Epidermal melanocyte (primary cell): ENCODE data around the gene NRN1L.
A peak's percentile ranks its signal among the peaks of the same experiment; 100 is the strongest.

Experiments
- DNase-seq: peaks from one replicate; pipeline ENCODE4 v3.0.0; 2011; ENCODE audit warnings: low spot score; ENCODE audit not compliant: insufficient read length

Gene NRN1L

DNA sequence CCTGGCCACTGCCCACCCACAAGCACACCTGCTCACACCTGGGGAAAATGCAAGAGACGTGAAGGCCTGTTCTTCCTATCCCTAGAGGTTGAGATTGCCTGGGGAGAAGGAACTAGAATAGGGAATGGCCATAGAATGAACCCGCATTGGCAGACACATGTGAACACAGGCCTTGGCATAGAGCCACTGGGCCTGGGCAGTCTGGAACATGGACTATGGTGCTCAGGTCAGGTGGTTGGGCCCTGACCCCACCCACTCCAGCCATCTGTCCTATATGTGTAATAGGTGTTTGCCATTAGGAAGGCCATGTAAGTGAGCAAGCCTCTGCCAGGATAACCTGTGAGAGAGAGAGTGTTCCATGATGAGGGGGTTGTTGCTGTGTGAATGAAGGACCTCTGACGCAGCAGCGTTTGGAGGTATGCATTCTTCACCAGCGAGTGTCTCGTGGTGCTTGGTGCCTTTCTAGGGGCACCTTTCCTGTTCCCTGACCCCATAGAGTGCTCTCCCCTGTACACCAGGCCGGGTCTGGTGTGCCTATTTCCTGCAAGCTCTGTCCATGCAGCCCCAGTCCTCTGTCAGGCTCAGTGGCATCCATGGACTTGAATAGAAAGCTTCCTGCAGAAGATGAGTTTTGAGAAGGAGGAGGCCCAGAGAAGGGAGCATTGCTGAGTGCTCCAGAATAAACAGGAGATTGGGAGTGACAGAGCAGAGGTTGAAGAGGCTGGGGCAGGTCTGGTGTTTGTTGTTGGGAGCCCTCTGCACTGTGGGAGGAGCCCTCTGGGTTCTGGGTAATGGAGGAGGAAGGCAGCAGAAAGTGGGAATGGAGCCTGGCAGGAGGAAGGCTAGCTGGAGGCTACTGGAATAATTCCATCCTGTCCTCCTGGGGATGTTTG lies 31.4 kb downstream of the NRN1L start:
- DNase-seq = no peak

GRCh38 chr16:67917140-67917851 lies 32.6 kb downstream of the NRN1L start:
- DNase-seq = no peak

- no peak for DNase-seq
Measured at GRCh38 chr16:67917852-67918236, 33.2 kb downstream of the NRN1L start.

- no peak for DNase-seq
Measured at GRCh38 chr16:67919622-67920221, 35.0 kb downstream of the NRN1L start.

GRCh38 chr16:67922221-67922620 lies 37.5 kb downstream of the NRN1L start:
- DNase-seq = no peak

DNA sequence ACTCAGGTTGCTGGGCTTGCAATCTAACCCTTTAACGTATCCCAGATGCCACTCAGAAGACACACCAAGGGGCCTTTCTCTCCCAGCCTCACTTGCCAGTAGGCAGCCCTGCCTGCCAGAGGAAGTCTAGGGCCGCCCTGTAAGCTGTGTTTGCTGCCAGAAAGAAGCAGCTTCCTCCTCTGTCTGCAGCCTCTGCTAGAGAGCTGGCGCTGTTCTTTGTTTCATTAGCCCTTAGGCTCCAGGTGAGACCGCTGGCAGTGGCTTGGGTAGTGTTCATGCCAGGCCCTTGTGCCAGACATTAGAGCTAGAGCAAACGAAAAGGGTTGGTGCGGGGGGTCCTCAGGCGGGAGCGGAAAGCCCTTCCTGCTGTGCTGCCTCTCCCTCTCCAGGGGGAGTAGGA lies 38.1 kb downstream of the NRN1L start:
- DNase-seq = no peak

- DNase-seq = no peak
Measured at GRCh38 chr16:67923414-67924116, 38.9 kb downstream of the NRN1L start.

DNA sequence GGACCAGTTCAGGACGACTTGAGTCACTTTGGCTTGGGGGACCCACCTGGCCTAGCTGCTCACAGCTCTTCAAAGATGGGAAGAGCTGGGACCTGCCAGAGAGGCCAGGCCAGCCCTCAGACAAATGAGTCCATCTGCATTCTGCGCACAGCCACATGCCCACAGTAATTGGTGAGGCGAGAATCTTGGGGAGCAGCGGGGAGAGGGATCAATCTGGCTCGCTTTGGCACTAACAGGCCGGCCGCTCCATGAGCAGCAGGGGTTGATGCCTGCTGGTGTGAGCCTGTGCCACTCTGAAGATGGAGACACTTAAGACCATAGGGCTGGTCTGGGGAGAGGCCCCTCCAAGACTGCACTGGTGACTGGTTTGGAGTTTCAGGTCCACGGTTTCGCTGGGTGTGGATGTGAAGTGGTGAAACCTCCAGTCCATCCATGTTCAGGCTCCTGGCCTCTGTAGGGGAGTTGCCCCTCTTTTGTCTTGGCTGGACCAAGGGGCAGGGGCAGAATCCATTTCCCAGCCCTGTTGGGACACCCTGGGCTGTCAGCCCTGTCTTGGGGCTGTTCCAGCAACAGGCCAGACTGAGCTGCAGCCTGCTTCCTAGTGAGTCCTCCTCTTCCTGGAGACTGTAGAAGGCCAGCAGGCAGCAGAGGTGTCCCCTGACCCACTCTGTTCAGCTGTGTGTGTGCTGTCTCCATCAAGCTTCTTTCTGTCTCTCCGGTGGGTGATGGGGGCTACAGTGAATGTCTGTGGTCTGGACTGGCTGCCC lies 39.6 kb downstream of the NRN1L start:
- DNase-seq = no peak

GRCh38 chr16:67926181-67926750 lies 41.6 kb downstream of the NRN1L start:
- no peak for DNase-seq

DNA sequence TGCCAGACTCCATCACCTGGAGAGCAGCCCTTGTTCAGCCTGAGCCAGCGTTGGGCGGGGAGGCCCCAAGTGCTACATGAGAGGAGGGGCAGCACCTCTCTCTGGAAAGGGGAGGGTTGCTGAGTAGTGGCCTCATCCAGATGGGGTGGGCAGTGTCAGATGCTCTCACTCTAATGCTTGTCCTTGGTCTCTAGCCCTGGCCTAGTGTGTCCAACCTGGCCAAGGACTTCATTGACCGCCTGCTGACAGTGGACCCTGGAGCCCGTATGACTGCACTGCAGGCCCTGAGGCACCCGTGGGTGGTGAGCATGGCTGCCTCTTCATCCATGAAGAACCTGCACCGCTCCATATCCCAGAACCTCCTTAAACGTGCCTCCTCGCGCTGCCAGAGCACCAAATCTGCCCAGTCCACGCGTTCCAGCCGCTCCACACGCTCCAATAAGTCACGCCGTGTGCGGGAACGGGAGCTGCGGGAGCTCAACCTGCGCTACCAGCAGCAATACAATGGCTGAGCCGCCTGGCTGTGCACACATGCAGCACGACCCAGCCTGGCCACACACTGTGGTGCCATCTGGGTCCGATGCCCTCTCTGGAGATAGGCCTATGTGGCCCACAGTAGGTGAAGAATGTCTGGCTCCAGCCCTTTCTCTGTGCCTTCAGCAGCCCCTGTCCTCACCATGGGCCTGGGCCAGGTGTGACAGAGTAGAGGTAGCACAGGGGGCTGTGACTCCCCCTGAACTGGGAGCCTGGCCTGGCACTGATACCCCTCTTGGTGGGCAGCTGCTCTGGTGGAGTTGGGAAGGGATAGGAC lies 42.7 kb downstream of the NRN1L start:
- DNase-seq = no peak

DNA sequence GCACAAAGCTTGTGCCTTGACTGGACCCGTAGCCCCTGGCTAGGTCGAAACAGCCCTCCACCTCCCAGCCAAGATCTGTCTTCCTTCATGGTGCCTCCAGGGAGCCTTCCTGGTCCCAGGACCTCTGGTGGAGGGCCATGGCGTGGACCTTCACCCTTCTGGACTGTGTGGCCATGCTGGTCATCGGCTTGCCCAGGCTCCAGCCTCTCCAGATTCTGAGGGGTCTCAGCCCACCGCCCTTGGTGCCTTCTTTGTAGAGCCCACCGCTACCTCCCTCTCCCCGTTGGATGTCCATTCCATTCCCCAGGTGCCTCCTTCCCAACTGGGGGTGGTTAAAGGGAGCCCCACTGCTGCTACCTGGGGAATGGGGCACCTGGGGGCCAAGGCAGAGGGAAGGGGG lies 43.5 kb downstream of the NRN1L start:
- DNase-seq = no peak

DNA sequence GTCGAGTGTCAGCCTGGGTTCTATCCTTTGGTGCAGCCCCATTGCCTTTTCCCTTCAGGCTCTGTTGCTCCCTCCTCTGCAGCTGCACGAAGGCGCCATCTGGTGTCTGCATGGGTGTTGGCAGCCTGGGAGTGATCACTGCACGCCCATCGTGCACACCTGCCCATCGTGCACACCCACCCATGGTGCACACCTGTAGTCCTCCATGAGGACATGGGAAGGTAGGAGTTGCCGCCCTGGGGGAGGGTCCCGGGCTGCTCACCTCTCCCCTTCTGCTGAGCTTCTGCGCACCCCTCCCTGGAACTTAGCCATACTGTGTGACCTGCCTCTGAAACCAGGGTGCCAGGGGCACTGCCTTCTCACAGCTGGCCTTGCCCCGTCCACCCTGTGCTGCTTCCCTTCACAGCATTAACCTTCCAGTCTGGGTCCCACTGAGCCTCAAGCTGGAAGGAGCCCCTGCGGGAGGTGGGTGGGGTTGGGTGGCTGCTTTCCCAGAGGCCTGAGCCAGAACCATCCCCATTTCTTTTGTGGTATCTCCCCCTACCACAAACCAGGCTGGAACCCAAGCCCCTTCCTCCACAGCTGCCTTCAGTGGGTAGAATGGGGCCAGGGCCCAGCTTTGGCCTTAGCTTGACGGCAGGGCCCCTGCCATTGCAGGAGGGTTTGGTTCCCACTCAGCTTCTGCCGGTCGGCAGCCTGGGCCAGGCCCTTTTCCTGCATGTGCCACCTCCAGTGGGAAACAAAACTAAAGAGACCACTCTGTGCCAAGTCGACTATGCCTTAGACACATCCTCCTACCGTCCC lies 44.1 kb downstream of the NRN1L start:
- peak; percentile 76 for DNase-seq

DNA sequence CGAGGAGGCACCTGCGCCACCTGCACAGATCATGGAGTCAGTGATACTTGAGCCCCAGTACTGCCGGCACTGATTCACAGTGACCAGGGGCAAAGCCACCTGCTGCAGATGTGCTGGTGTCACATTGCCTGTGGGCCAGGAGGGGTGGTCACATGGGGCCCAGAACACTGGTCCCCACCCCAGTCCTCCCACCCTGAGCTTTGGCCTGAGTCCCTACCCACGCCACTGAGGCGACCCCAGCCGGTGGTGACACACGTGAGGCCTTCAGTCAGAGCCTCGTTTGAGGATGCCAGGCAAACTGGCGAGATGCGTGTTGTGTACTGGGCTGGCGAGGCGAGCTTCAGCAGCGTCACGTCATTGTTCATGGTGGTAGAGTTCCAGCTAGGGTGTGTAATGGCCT lies 45.5 kb downstream of the NRN1L start:
- DNase-seq = no peak

DNA sequence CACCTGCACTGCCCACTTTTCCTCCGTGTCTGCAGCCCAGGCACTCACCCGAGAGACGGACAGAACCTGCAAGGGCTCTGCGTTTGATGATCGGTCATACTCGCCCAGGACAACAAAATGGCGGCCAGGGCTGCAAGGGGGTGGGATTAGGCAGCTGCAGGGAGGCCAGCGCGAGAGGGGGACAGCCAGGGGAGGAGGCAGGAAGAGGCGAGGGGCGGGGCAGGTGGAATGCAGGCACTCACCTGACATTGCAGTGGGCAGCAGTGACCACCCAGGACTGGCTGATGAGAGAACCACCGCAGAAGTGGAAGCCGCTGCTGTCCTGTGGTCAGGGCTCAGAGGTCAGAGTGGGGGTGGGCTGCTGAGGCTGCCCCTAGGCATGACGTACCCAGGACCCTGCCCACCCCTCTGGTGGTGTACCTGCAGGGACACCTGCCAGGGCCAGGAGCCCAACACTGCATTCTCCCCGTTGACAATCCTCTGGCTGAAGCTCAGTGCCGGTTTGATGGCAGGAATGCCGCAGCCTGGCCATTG lies 46.1 kb downstream of the NRN1L start:
- DNase-seq = no peak

DNA sequence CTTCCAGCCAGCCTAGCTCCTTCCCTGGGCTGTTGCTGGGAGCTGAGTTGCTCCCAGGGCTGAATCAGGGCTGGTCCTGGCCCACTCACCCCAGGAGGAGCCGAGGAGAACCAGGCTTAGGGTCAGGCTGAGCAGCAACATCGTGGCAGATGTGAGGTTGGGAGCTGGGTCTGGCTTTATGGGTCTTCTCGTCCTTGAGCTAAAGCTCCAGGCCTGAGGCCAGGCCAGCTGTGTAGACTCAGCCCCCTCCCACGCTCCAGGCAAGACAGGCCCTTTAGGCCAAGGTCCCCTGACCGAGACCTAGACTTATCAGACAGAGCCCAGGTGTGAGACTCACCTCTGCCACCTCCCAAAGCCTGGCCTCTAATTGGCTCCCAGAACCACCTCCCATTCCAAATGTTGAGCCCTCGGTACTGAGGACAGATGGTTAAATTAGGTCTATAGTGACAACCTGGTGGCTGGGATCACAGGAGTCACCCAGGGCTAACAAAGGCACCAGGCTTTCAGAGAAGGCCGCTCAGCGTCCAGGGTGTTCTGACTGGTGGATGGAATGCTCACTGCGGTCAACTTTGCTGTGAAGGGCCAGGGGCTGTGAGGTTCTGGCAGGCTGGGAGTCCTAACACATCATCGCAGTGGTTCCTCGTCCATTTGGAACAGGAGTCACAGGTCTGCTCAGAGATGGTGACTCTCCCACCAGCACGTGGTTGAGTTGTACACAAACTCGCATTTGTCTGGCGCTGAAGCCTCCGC lies 47.2 kb downstream of the NRN1L start, which contains the start of gene CTRL:
TSS of gene CTRL (minus strand) at position 151 of the 750 bp plus-strand sequence. CDS start at position 141, 10 bp downstream.
- no peak for DNase-seq

- DNase-seq = no peak
Measured at GRCh38 chr16:67932462-67932840, 47.8 kb downstream of the NRN1L start.

DNA sequence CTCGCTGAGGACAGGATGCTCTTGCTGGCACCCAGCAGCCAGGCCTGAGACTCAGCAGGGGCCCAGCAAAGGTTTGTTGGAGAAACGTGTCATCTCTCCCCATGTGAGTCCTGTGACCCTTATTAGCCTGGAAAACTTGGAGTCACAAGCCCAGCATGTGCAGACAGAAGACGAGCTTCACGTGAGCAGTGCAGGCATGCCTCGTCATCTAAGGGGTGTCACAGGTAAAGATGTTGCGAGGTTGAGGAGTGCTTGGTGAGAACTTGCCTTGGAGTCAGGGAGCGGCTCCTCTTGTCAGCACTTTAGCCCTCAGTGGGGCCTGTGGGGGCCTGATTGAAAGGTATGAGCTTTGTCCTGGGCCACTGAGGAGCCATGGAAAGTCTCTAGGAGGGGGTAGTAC lies 49.1 kb downstream of the NRN1L start:
- DNase-seq = no peak
